WTC11 (cell line): ENCODE data around the gene PURA. TPM values are rescaled to one million over a fixed set of nuclear protein-coding genes. Genes with fewer than 3 reads are reported as not detected.
A peak's percentile ranks its signal among the peaks of the same experiment; 100 is the strongest.

Experiments used
- ATAC-seq: fragments of 200-7000 bp; cut with Tn5 transposase; 2 replicates; pipeline ENCODE4 v1.10.0; 2021; ENCODE audit warnings: mild to moderate bottlenecking, moderate library complexity
- CTCF ChIA-PET: fragments of 300-600 bp; sonication (Branson Sonifier 250); formaldehyde crosslinking; loops from one replicate; lab custom pipeline; 2021; ENCODE audit warnings: antibody characterized with exemption; lab: Charles Lee
- POLR2A ChIA-PET: fragments of 350-600 bp; sonication (Branson Sonifier 250); formaldehyde crosslinking; loops from one replicate; lab custom pipeline; 2021; ENCODE audit warnings: antibody characterized with exemption; lab: Charles Lee
- DNase-seq: peaks from one replicate; pipeline ENCODE4 v3.0.0; 2021; ENCODE audit warnings: low spot score
- H3K27ac Mint-ChIP-seq: 2 replicates; pipeline ENCODE4 v1.8.0; 2021; ENCODE audit warnings: mixed read lengths
- H3K27me3 Mint-ChIP-seq: 2 replicates; pipeline ENCODE4 v1.8.0; 2021; ENCODE audit warnings: low read depth, mild to moderate bottlenecking, moderate library complexity, mixed read lengths
- H3K36me3 Mint-ChIP-seq: 2 replicates; pipeline ENCODE4 v1.8.0; 2021; ENCODE audit warnings: mixed read lengths
- H3K4me1 Mint-ChIP-seq: 2 replicates; pipeline ENCODE4 v1.8.0; 2022; ENCODE audit warnings: mixed read lengths
- H3K4me3 Mint-ChIP-seq: 2 replicates; pipeline ENCODE4 v1.8.0; 2021; ENCODE audit warnings: mild to moderate bottlenecking, moderate library complexity, mixed read lengths
- H3K9me3 Mint-ChIP-seq: 2 replicates; pipeline ENCODE4 v1.8.0; 2021; ENCODE audit warnings: mixed read lengths
- CBFB ChIP-seq: sonication (generic); formaldehyde crosslinking; IDR thresholded peaks from 2 replicates; pipeline ENCODE4 v1.8.1; 2022; ENCODE audit warnings: mild to moderate bottlenecking, low read depth, missing genetic modification reagents
- ESRRA ChIP-seq: sonication (generic); formaldehyde crosslinking; IDR thresholded peaks from 2 replicates; pipeline ENCODE4 v1.8.1; 2022; ENCODE audit warnings: mild to moderate bottlenecking, missing genetic modification reagents, borderline replicate concordance
- FOXP1 ChIP-seq: sonication (generic); formaldehyde crosslinking; IDR thresholded peaks from 2 replicates; pipeline ENCODE4 v1.8.0; 2022; ENCODE audit warnings: missing genetic modification reagents, mild to moderate bottlenecking, moderate library complexity, borderline replicate concordance
- GRHL2 ChIP-seq: fragments of 250-450 bp; sonication (Bioruptor Pico); IDR thresholded peaks from 2 replicates; pipeline ENCODE4 v1.8.0; 2022; ENCODE audit warnings: mild to moderate bottlenecking, moderate library complexity; ENCODE audit not compliant: insufficient replicate concordance, severe bottlenecking
- IRF2 ChIP-seq: sonication (generic); formaldehyde crosslinking; IDR thresholded peaks from 2 replicates; pipeline ENCODE4 v1.8.0; 2022; ENCODE audit warnings: low read depth, missing genetic modification reagents, borderline replicate concordance
- JAZF1 ChIP-seq: fragments of 250-450 bp; sonication (Bioruptor Pico); IDR thresholded peaks from 2 replicates; pipeline ENCODE4 v1.9.0; 2021; ENCODE audit warnings: moderate library complexity, mild to moderate bottlenecking, inconsistent platforms
- PRRX2 ChIP-seq: fragments of 250-450 bp; sonication (Bioruptor Pico); IDR thresholded peaks from 2 replicates; pipeline ENCODE4 v1.8.0; 2021; ENCODE audit warnings: mild to moderate bottlenecking
- RELA ChIP-seq: sonication (generic); formaldehyde crosslinking; IDR thresholded peaks from 2 replicates; pipeline ENCODE4 v1.8.1; 2022; ENCODE audit warnings: missing genetic modification reagents, mild to moderate bottlenecking, borderline replicate concordance
- RORB ChIP-seq: fragments of 250-450 bp; sonication (Bioruptor Pico); IDR thresholded peaks from 2 replicates; pipeline ENCODE4 v1.9.0; 2021; ENCODE audit warnings: mild to moderate bottlenecking
- SMAD4 ChIP-seq: sonication (generic); formaldehyde crosslinking; IDR thresholded peaks from 2 replicates; pipeline ENCODE4 v1.8.0; 2022; ENCODE audit warnings: mild to moderate bottlenecking, missing genetic modification reagents
- TCF7 ChIP-seq: sonication (generic); formaldehyde crosslinking; IDR thresholded peaks from 2 replicates; pipeline ENCODE4 v1.8.0; 2022; ENCODE audit warnings: mild to moderate bottlenecking, low read depth, missing genetic modification reagents, moderate library complexity
- ZBTB21 ChIP-seq: sonication (generic); formaldehyde crosslinking; IDR thresholded peaks from 2 replicates; pipeline ENCODE4 v1.8.1; 2023; ENCODE audit warnings: mild to moderate bottlenecking, missing genetic modification reagents, borderline replicate concordance
- ZNF121 ChIP-seq: sonication (generic); formaldehyde crosslinking; IDR thresholded peaks from 2 replicates; pipeline ENCODE4 v1.8.0; 2023; ENCODE audit warnings: missing genetic modification reagents
- ZNF263 ChIP-seq: sonication (generic); formaldehyde crosslinking; IDR thresholded peaks from 2 replicates; pipeline ENCODE4 v1.8.1; 2022; ENCODE audit warnings: low read depth, mild to moderate bottlenecking, moderate library complexity, missing genetic modification reagents
- ZNF317 ChIP-seq: sonication (generic); formaldehyde crosslinking; IDR thresholded peaks from 2 replicates; pipeline ENCODE4 v1.8.1; 2023; ENCODE audit warnings: low read depth, mild to moderate bottlenecking, moderate library complexity, missing genetic modification reagents, borderline replicate concordance
- ZNF416 ChIP-seq: fragments of 250-450 bp; sonication (Bioruptor Pico); IDR thresholded peaks from 2 replicates; pipeline ENCODE4 v1.9.0; 2021; ENCODE audit warnings: mild to moderate bottlenecking, inconsistent platforms
- ZNF671 ChIP-seq: fragments of 250-450 bp; sonication (Bioruptor Pico); IDR thresholded peaks from 2 replicates; pipeline ENCODE4 v1.8.0; 2021; ENCODE audit warnings: mild to moderate bottlenecking
- total RNA-seq: library from RNA; stranded (reverse); gene quantifications from 3 replicates; pipeline ENCODE4 v1.2.3, GENCODE V29; 2021
- TF ChIP-seq, protein P1 (sequence below): sonication (generic); formaldehyde crosslinking; IDR thresholded peaks from 2 replicates; pipeline ENCODE4 v1.8.1; 2022; ENCODE audit warnings: low read depth, missing genetic modification reagents, borderline replicate concordance
- TF ChIP-seq, protein P2 (sequence below): sonication (generic); formaldehyde crosslinking; IDR thresholded peaks from 2 replicates; pipeline ENCODE4 v1.8.1; 2022; ENCODE audit warnings: missing genetic modification reagents, borderline replicate concordance
- TF ChIP-seq, protein P3 (sequence below): fragments of 250-450 bp; sonication (Bioruptor Pico); IDR thresholded peaks from 2 replicates; pipeline ENCODE4 v1.9.0; 2021; ENCODE audit warnings: mild to moderate bottlenecking
- TF ChIP-seq, protein P4 (sequence below): sonication (generic); formaldehyde crosslinking; IDR thresholded peaks from 2 replicates; pipeline ENCODE4 v1.8.1; 2022; ENCODE audit warnings: low read depth, mild to moderate bottlenecking, moderate library complexity, missing genetic modification reagents, borderline replicate concordance

Gene PURA
- total RNA-seq, 1 experiment from 2014 or later, result 9.0 TPM

DNA sequence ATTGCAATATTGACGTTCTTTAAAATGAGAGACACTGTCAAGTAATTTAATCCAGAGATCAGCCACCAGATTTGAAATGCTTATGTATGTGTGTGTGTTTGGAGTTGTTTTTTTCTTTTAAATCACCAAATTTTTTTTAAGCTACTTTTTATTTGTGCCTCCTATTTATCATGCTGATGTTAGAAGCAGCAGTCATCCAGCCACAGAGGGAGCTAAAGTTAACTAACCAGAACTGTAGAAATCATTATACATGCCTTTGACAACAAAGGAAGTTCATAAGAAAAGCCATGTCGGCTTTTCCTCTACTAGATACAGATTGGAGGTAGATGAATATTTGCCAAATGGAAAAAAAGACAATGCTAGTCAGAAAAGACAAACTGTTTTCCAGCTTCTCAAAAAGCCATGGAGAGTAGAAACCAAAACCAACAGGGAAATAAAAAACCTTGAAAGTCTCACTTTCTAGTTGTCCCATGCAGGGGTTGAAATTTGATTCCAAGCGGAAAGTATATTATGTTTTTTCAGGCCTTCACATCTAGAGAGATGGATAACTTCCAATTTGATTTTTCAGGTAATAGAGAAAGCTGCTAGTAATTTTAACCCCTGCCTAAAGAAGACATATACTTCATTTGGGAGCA, 4.5 kb downstream of the PURA start:
- POLR2A ChIA-PET, result interaction anchor here (0.6 kb wide), 2 partner anchors 10 to 11 kb away, joined by 3 read pairs; no protein-coding TSS in a partner anchor
- H3K4me3 Mint-ChIP-seq, result peak overlapping the region; percentile 26
- TF ChIP-seq SMAD4 (CRISPR knock-in tag) (no peak), ZNF317 (CRISPR knock-in tag) (no peak)

DNA sequence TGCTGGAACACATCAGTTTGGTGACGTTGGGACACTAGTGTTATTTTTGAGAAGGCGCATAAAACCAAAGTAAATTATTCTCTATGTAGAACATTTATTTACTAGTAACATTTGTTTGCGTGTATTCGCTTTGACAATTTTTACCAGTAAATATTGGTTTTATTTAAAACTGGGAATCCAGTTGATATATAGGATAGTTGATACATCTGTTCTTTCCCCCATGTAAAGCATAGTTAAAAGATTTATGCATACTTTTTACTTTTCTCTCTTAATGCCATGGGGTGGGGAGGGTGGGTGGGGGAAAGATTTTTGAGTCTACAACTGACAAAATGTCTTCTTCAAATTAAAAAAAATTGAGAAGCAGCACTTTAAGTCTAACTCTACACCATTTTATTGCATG, 11.7 kb downstream of the PURA start, which contains the start of gene IGIP:
Gene IGIP (plus strand): TSS at position 301 of the 400 bp plus-strand sequence. CDS start 2,540 bp downstream, outside the sequence.
- Mint-ChIP-seq H3K27me3 (no peaks in the 10 kb centered on the region), H3K9me3 (no peaks in the 10 kb centered on the region), H3K36me3 (no peaks in the 10 kb centered on the region), H3K27ac (no peak within 1 kb of the TSS), H3K4me3 (no peak within 1 kb of the TSS), H3K4me1 (peaks cover 5% of the 10 kb centered on the region; the same call in 1 of the 2 replicates)
- CTCF ChIA-PET, result interaction anchor here (1.1 to 1.7 kb wide), 2 partner anchors 20 to 53 kb away, joined by 3 to 5 read pairs; no protein-coding TSS in a partner anchor
- no peak for ATAC-seq
- TF ChIP-seq ESRRA (CRISPR knock-in tag), result no peak
- no peak for TF ChIP-seq JAZF1 (CRISPR knock-in tag)
- TF ChIP-seq RELA (CRISPR knock-in tag), result no peak
- TF ChIP-seq ZBTB21 (CRISPR knock-in tag), result no peak
- TF ChIP-seq ZNF671 (CRISPR knock-in tag), result no peak
- no peak for TF ChIP-seq FOXP1
- no peak for TF ChIP-seq GRHL2 (CRISPR knock-in tag)
- TF ChIP-seq IRF2, result no peak
- TF ChIP-seq PRRX2, result no peak
- TF ChIP-seq ZNF121, result no peak
- TF ChIP-seq, protein P1, sequence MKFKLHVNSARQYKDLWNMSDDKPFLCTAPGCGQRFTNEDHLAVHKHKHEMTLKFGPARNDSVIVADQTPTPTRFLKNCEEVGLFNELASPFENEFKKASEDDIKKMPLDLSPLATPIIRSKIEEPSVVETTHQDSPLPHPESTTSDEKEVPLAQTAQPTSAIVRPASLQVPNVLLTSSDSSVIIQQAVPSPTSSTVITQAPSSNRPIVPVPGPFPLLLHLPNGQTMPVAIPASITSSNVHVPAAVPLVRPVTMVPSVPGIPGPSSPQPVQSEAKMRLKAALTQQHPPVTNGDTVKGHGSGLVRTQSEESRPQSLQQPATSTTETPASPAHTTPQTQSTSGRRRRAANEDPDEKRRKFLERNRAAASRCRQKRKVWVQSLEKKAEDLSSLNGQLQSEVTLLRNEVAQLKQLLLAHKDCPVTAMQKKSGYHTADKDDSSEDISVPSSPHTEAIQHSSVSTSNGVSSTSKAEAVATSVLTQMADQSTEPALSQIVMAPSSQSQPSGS, result no peak
- no peak for DNase-seq
- POLR2A ChIA-PET, result no interaction called here

More for the DNA sequence above, 4.5 kb downstream of the PURA start:
- DNase-seq (no peak), ATAC-seq (no peak)
- Mint-ChIP-seq H3K9me3 (no peaks in the 10 kb centered on the region), H3K36me3 (no peaks in the 10 kb centered on the region), H3K27ac (peak overlapping the region; percentile 47; the same call in 1 of the 2 replicates), H3K4me1 (peaks cover 40% of the 10 kb centered on the region), H3K27me3 (peaks cover 31% of the 10 kb centered on the region)
- CTCF ChIA-PET, result interaction anchor here (0.6 to 7.1 kb wide), 11 partner anchors 15 to 228 kb away, joined by 3 to 73 read pairs (median 4); partner anchors contain the start of gene HBEGF

DNA sequence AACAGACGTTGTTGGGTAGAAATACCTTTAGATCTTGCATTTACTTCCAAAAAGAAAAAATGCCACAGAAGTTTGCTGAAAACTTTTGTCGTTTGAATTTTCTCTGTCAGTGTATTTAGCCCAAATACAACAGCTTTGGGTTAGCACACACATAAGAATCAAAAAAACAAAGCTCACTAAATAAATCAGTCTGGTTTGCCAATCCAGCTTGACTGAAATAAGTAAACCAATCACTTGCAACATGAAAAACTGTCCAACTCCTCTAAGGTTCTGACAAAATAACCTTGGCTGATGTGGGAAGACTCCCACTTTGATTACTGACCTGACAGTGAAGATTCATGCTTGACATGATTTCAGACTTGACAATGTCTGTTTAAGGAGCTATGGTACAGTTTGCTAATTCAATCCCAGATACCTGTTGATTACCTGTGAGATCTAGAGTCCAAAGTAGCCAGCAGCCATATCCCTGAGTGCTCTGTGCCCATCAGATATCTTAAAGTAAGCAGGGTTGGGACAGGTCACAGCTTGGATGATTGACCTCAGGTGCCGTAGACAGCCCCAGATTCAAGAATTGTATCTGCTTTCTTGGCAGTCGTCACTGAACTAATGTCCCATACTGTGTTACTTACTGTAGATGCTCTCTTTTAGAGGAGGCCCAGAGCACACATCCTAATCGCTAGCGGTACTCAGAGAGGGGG, 12.6 kb downstream of the PURA start:
- Mint-ChIP-seq H3K9me3 (no peaks in the 10 kb centered on the region), H3K36me3 (no peaks in the 10 kb centered on the region), H3K27ac (no peak overlapping the region), H3K4me3 (no peak overlapping the region), H3K27me3 (no peaks in the 10 kb centered on the region), H3K4me1 (peaks cover 11% of the 10 kb centered on the region)
- POLR2A ChIA-PET, result interaction anchor here (1.1 kb wide), 1 partner anchor 19 kb away, joined by 3 read pairs; no protein-coding TSS in a partner anchor
- DNase-seq (no peak), ATAC-seq (no peak)
- no peak for TF ChIP-seq ZNF263 (CRISPR knock-in tag)
- TF ChIP-seq, protein P2, sequence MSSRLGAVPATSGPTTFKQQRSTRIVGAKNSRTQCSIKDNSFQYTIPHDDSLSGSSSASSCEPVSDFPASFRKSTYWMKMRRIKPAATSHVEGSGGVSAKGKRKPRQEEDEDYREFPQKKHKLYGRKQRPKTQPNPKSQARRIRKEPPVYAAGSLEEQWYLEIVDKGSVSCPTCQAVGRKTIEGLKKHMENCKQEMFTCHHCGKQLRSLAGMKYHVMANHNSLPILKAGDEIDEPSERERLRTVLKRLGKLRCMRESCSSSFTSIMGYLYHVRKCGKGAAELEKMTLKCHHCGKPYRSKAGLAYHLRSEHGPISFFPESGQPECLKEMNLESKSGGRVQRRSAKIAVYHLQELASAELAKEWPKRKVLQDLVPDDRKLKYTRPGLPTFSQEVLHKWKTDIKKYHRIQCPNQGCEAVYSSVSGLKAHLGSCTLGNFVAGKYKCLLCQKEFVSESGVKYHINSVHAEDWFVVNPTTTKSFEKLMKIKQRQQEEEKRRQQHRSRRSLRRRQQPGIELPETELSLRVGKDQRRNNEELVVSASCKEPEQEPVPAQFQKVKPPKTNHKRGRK (CRISPR knock-in tag), result no peak
- TF ChIP-seq RORB (CRISPR knock-in tag), result no peak
- TF ChIP-seq FOXP1, result no peak
- no peak for TF ChIP-seq CBFB (CRISPR knock-in tag)
- no peak for TF ChIP-seq TCF7 (CRISPR knock-in tag)
- TF ChIP-seq, protein P3, sequence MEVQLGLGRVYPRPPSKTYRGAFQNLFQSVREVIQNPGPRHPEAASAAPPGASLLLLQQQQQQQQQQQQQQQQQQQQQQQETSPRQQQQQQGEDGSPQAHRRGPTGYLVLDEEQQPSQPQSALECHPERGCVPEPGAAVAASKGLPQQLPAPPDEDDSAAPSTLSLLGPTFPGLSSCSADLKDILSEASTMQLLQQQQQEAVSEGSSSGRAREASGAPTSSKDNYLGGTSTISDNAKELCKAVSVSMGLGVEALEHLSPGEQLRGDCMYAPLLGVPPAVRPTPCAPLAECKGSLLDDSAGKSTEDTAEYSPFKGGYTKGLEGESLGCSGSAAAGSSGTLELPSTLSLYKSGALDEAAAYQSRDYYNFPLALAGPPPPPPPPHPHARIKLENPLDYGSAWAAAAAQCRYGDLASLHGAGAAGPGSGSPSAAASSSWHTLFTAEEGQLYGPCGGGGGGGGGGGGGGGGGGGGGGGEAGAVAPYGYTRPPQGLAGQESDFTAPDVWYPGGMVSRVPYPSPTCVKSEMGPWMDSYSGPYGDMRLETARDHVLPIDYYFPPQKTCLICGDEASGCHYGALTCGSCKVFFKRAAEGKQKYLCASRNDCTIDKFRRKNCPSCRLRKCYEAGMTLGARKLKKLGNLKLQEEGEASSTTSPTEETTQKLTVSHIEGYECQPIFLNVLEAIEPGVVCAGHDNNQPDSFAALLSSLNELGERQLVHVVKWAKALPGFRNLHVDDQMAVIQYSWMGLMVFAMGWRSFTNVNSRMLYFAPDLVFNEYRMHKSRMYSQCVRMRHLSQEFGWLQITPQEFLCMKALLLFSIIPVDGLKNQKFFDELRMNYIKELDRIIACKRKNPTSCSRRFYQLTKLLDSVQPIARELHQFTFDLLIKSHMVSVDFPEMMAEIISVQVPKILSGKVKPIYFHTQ (CRISPR knock-in tag), result no peak
- TF ChIP-seq, protein P4, sequence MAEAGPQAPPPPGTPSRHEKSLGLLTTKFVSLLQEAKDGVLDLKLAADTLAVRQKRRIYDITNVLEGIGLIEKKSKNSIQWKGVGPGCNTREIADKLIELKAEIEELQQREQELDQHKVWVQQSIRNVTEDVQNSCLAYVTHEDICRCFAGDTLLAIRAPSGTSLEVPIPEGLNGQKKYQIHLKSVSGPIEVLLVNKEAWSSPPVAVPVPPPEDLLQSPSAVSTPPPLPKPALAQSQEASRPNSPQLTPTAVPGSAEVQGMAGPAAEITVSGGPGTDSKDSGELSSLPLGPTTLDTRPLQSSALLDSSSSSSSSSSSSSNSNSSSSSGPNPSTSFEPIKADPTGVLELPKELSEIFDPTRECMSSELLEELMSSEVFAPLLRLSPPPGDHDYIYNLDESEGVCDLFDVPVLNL (CRISPR knock-in tag), result no peak
- no peak for TF ChIP-seq ZNF416 (CRISPR knock-in tag)
- CTCF ChIA-PET, result interaction anchor here (1.7 kb wide), 1 partner anchor 19 kb away, joined by 5 read pairs; no protein-coding TSS in a partner anchor
